GM23338 (cell line): ENCODE measurements around the gene LCN12. TPM values are rescaled to one million over a fixed set of nuclear protein-coding genes. Genes with fewer than 3 reads are reported as not detected.

ENCODE experiments used
- ATAC-seq: fragments of 200-7000 bp; cut with Tn5 transposase; 3 replicates; pipeline ENCODE4 v1.9.1; 2020
- DNase-seq: peaks from one replicate; pipeline ENCODE4 v3.0.0-alpha.2; 2015; ENCODE audit warnings: low spot score
- H2AFZ ChIP-seq: fragments of 200-600 bp; sonication (generic); 2 replicates; pipeline ENCODE4 v1.8.0; 2016; ENCODE audit warnings: antibody characterized with exemption, mild to moderate bottlenecking, moderate library complexity
- H3F3A ChIP-seq: fragments of 200-600 bp; sonication (generic); replicated peaks from 2 replicates; pipeline ENCODE4 v1.8.0; 2017; ENCODE audit warnings: antibody characterized with exemption, mixed run types, low read depth
- H3K27ac ChIP-seq: fragments of 200-600 bp; sonication (generic); 2 replicates; pipeline ENCODE4 v1.6.1; 2016; ENCODE audit warnings: low read depth
- H3K27me3 ChIP-seq: fragments of 200-600 bp; sonication (generic); 2 replicates; pipeline ENCODE4 v1.8.0; 2016; ENCODE audit warnings: mild to moderate bottlenecking, mixed run types, moderate library complexity; ENCODE audit not compliant: insufficient read depth
- H3K36me3 ChIP-seq: fragments of 200-600 bp; sonication (generic); 2 replicates; pipeline ENCODE4 v1.8.0; 2016; ENCODE audit warnings: mild to moderate bottlenecking; ENCODE audit not compliant: insufficient read depth
- H3K4me1 ChIP-seq: fragments of 200-600 bp; sonication (generic); 2 replicates; pipeline ENCODE4 v1.8.0; 2016; ENCODE audit warnings: mild to moderate bottlenecking, moderate library complexity; ENCODE audit not compliant: insufficient read depth
- H3K4me2 ChIP-seq: fragments of 200-600 bp; sonication (generic); 2 replicates; pipeline ENCODE4 v1.7.1; 2017; ENCODE audit warnings: mixed run types
- H3K4me3 ChIP-seq: fragments of 200-600 bp; sonication (generic); 2 replicates; pipeline ENCODE4 v1.6.1; 2016; ENCODE audit warnings: mixed run types
- H3K79me2 ChIP-seq: fragments of 200-600 bp; sonication (generic); replicated peaks from 2 replicates; pipeline ENCODE4 v1.8.0; 2017; ENCODE audit warnings: mild to moderate bottlenecking; ENCODE audit not compliant: insufficient read depth
- H3K9me2 ChIP-seq: fragments of 200-600 bp; sonication (generic); 2 replicates; pipeline ENCODE4 v1.8.0; 2017; ENCODE audit not compliant: insufficient read depth
- H4K20me1 ChIP-seq: fragments of 200-600 bp; sonication (generic); replicated peaks from 2 replicates; pipeline ENCODE4 v1.8.0; 2017; ENCODE audit warnings: mild to moderate bottlenecking; ENCODE audit not compliant: insufficient read depth
- H3K27ac Mint-ChIP-seq: 2 replicates; pipeline ENCODE4 v1.8.0; 2020; ENCODE audit warnings: inconsistent platforms, mild to moderate bottlenecking, moderate library complexity, mixed read lengths
- H3K27me3 Mint-ChIP-seq: 3 replicates; pipeline ENCODE4 v1.8.0; 2022; ENCODE audit warnings: low read depth, mild to moderate bottlenecking, moderate library complexity, mixed read lengths, inconsistent platforms; ENCODE audit not compliant: insufficient read depth, poor library complexity
- H3K36me3 Mint-ChIP-seq: 3 replicates; pipeline ENCODE4 v1.8.0; 2021; ENCODE audit warnings: low read depth, mild to moderate bottlenecking, inconsistent platforms, moderate library complexity, mixed read lengths
- H3K4me1 Mint-ChIP-seq: 3 replicates; pipeline ENCODE4 v1.8.0; 2020; ENCODE audit warnings: mild to moderate bottlenecking, inconsistent platforms, mixed read lengths
- H3K4me3 Mint-ChIP-seq: 3 replicates; pipeline ENCODE4 v1.8.0; 2021; ENCODE audit warnings: moderate library complexity, mild to moderate bottlenecking, inconsistent platforms, mixed read lengths
- H3K9me3 Mint-ChIP-seq: 3 replicates; pipeline ENCODE4 v1.8.0; 2020; ENCODE audit warnings: moderate library complexity, mild to moderate bottlenecking, inconsistent platforms, mixed read lengths
- CREB1 ChIP-seq: fragments of 250-450 bp; sonication (Bioruptor Pico); IDR thresholded peaks from 2 replicates; pipeline ENCODE4 v1.5.0; 2020; ENCODE audit warnings: low read depth, mild to moderate bottlenecking, moderate library complexity
- EZH2 ChIP-seq: fragments of 200-600 bp; sonication (generic); IDR thresholded peaks from one replicate; pipeline ENCODE4 v1.8.0; 2017; ENCODE audit warnings: antibody characterized with exemption, mild to moderate bottlenecking, low read depth; ENCODE audit not compliant: unreplicated experiment
- EZH2phosphoT487 ChIP-seq: fragments of 200-600 bp; sonication (generic); IDR thresholded peaks from one replicate; pipeline ENCODE4 v1.8.1; 2018; ENCODE audit warnings: antibody characterized with exemption; ENCODE audit not compliant: unreplicated experiment
- JUNB ChIP-seq: IDR thresholded peaks from one replicate; pipeline ENCODE4 v1.6.1; 2016; ENCODE audit warnings: antibody characterized with exemption; ENCODE audit not compliant: unreplicated experiment
- NANOG ChIP-seq: IDR thresholded peaks from 2 replicates; pipeline ENCODE4 v1.6.1; 2016; ENCODE audit warnings: antibody characterized with exemption, borderline replicate concordance
- POLR2AphosphoS5 ChIP-seq: IDR thresholded peaks from 2 replicates; pipeline ENCODE4 v1.6.1; 2016; ENCODE audit warnings: antibody characterized with exemption, low read depth
- STAT1 ChIP-seq: IDR thresholded peaks from one replicate; pipeline ENCODE4 v1.6.1; 2016; ENCODE audit warnings: antibody characterized with exemption; ENCODE audit not compliant: unreplicated experiment
- ZNF114 ChIP-seq: fragments of 250-450 bp; sonication (Bioruptor Pico); IDR thresholded peaks from 2 replicates; pipeline ENCODE4 v1.5.0; 2020; ENCODE audit warnings: mild to moderate bottlenecking, moderate library complexity
- ZNF331 ChIP-seq: fragments of 250-450 bp; sonication (Bioruptor Pico); IDR thresholded peaks from 2 replicates; pipeline ENCODE4 v1.5.0; 2020; ENCODE audit warnings: low read depth, mild to moderate bottlenecking, moderate library complexity
- polyA plus RNA-seq: library from polyadenylated mRNA; unstranded; fragments of >200 nt; fragmentation: Nextera tagmentation; extraction: Ambion mirVana; gene quantifications from 2 replicates; pipeline ENCODE4 v1.2.1, GENCODE V29; 2016
- total RNA-seq: library from RNA; depleted of rRNA; stranded (reverse); fragments of >200 nt; shearing (Covaris generic); gene quantifications from 2 replicates; pipeline ENCODE4 v1.2.3, GENCODE V29; 2014
- TF ChIP-seq, protein P1 (sequence below), 2 experiments: fragments of 200-600 bp in 1 of 2; sonication (generic) in 1 of 2; conservative IDR thresholded peaks; 2 replicates each; pipeline versions ENCODE4 v1.5.1 to v1.6.1; 2016 to 2017; ENCODE audit warnings: antibody characterized with exemption in 2 of 2, low read depth in 2 of 2, mild to moderate bottlenecking in 2 of 2, moderate library complexity in 1 of 2
- TF ChIP-seq, protein P2 (sequence below): IDR thresholded peaks from 2 replicates; pipeline ENCODE4 v1.6.1; 2016; ENCODE audit warnings: antibody characterized with exemption
- TF ChIP-seq, protein P3 (sequence below): IDR thresholded peaks from one replicate; pipeline ENCODE4 v1.6.1; 2018; ENCODE audit warnings: antibody characterized with exemption; ENCODE audit not compliant: unreplicated experiment
- TF ChIP-seq, protein P4 (sequence below): fragments of 250-450 bp; sonication (Bioruptor Pico); IDR thresholded peaks from 2 replicates; pipeline ENCODE4 v1.5.0; 2020; ENCODE audit warnings: mild to moderate bottlenecking, moderate library complexity

LCN12 gene
- total and polyA plus RNA-seq, 2 experiments from 2014 or later = 0.39 to 0.69 TPM

- no peak overlapping the region for H3K4me3 ChIP-seq
- 0 out of 2 replicates have a peak, but pooled peaks cover 3% of the 10 kb centered on the region for H3F3A ChIP-seq
- H3K27me3 ChIP-seq = no peaks in the 10 kb centered on the region
- no peak for ATAC-seq
- H3K79me2 ChIP-seq = 0 out of 2 replicates have a peak, but pooled peaks cover 5% of the 10 kb centered on the region
- no peaks in the 10 kb centered on the region for H3K36me3 ChIP-seq
- no peaks in the 10 kb centered on the region; the same call in 1 of the 2 replicates for H3K4me1 ChIP-seq
- no peaks in the 10 kb centered on the region for H3K9me2 ChIP-seq
- H4K20me1 ChIP-seq = peaks cover 12% of the 10 kb centered on the region
- no peak overlapping the region for H3K4me2 ChIP-seq
- H3K4me1 Mint-ChIP-seq = peaks cover 5% of the 10 kb centered on the region
- H3K27ac ChIP-seq = no peak overlapping the region
- H3K9me3 Mint-ChIP-seq = no peaks in the 10 kb centered on the region
- peaks cover 39% of the 10 kb centered on the region for H3K36me3 Mint-ChIP-seq
- no peak for DNase-seq
- no peak overlapping the region for H3K4me3 Mint-ChIP-seq
- H3K27ac Mint-ChIP-seq = no peak overlapping the region
- TF ChIP-seq EZH2 (no peak), STAT1 (no peak), NANOG (no peak), POLR2AphosphoS5 (no peak), EZH2phosphoT487 (no peak), ZNF331 (CRISPR knock-in tag) (no peak), CREB1 (no peak), ZNF114 (CRISPR knock-in tag) (no peak), JUNB (no peak)
- TF ChIP-seq, protein P1, sequence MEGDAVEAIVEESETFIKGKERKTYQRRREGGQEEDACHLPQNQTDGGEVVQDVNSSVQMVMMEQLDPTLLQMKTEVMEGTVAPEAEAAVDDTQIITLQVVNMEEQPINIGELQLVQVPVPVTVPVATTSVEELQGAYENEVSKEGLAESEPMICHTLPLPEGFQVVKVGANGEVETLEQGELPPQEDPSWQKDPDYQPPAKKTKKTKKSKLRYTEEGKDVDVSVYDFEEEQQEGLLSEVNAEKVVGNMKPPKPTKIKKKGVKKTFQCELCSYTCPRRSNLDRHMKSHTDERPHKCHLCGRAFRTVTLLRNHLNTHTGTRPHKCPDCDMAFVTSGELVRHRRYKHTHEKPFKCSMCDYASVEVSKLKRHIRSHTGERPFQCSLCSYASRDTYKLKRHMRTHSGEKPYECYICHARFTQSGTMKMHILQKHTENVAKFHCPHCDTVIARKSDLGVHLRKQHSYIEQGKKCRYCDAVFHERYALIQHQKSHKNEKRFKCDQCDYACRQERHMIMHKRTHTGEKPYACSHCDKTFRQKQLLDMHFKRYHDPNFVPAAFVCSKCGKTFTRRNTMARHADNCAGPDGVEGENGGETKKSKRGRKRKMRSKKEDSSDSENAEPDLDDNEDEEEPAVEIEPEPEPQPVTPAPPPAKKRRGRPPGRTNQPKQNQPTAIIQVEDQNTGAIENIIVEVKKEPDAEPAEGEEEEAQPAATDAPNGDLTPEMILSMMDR (conservative IDR thresholded peaks at IDR 0.05; ENCODE audit: low read depth in 2 of 2) = no peak
- TF ChIP-seq, protein P2, sequence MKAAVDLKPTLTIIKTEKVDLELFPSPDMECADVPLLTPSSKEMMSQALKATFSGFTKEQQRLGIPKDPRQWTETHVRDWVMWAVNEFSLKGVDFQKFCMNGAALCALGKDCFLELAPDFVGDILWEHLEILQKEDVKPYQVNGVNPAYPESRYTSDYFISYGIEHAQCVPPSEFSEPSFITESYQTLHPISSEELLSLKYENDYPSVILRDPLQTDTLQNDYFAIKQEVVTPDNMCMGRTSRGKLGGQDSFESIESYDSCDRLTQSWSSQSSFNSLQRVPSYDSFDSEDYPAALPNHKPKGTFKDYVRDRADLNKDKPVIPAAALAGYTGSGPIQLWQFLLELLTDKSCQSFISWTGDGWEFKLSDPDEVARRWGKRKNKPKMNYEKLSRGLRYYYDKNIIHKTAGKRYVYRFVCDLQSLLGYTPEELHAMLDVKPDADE = no peak
- TF ChIP-seq, protein P3, sequence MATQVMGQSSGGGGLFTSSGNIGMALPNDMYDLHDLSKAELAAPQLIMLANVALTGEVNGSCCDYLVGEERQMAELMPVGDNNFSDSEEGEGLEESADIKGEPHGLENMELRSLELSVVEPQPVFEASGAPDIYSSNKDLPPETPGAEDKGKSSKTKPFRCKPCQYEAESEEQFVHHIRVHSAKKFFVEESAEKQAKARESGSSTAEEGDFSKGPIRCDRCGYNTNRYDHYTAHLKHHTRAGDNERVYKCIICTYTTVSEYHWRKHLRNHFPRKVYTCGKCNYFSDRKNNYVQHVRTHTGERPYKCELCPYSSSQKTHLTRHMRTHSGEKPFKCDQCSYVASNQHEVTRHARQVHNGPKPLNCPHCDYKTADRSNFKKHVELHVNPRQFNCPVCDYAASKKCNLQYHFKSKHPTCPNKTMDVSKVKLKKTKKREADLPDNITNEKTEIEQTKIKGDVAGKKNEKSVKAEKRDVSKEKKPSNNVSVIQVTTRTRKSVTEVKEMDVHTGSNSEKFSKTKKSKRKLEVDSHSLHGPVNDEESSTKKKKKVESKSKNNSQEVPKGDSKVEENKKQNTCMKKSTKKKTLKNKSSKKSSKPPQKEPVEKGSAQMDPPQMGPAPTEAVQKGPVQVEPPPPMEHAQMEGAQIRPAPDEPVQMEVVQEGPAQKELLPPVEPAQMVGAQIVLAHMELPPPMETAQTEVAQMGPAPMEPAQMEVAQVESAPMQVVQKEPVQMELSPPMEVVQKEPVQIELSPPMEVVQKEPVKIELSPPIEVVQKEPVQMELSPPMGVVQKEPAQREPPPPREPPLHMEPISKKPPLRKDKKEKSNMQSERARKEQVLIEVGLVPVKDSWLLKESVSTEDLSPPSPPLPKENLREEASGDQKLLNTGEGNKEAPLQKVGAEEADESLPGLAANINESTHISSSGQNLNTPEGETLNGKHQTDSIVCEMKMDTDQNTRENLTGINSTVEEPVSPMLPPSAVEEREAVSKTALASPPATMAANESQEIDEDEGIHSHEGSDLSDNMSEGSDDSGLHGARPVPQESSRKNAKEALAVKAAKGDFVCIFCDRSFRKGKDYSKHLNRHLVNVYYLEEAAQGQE = no peak
- TF ChIP-seq, protein P4, sequence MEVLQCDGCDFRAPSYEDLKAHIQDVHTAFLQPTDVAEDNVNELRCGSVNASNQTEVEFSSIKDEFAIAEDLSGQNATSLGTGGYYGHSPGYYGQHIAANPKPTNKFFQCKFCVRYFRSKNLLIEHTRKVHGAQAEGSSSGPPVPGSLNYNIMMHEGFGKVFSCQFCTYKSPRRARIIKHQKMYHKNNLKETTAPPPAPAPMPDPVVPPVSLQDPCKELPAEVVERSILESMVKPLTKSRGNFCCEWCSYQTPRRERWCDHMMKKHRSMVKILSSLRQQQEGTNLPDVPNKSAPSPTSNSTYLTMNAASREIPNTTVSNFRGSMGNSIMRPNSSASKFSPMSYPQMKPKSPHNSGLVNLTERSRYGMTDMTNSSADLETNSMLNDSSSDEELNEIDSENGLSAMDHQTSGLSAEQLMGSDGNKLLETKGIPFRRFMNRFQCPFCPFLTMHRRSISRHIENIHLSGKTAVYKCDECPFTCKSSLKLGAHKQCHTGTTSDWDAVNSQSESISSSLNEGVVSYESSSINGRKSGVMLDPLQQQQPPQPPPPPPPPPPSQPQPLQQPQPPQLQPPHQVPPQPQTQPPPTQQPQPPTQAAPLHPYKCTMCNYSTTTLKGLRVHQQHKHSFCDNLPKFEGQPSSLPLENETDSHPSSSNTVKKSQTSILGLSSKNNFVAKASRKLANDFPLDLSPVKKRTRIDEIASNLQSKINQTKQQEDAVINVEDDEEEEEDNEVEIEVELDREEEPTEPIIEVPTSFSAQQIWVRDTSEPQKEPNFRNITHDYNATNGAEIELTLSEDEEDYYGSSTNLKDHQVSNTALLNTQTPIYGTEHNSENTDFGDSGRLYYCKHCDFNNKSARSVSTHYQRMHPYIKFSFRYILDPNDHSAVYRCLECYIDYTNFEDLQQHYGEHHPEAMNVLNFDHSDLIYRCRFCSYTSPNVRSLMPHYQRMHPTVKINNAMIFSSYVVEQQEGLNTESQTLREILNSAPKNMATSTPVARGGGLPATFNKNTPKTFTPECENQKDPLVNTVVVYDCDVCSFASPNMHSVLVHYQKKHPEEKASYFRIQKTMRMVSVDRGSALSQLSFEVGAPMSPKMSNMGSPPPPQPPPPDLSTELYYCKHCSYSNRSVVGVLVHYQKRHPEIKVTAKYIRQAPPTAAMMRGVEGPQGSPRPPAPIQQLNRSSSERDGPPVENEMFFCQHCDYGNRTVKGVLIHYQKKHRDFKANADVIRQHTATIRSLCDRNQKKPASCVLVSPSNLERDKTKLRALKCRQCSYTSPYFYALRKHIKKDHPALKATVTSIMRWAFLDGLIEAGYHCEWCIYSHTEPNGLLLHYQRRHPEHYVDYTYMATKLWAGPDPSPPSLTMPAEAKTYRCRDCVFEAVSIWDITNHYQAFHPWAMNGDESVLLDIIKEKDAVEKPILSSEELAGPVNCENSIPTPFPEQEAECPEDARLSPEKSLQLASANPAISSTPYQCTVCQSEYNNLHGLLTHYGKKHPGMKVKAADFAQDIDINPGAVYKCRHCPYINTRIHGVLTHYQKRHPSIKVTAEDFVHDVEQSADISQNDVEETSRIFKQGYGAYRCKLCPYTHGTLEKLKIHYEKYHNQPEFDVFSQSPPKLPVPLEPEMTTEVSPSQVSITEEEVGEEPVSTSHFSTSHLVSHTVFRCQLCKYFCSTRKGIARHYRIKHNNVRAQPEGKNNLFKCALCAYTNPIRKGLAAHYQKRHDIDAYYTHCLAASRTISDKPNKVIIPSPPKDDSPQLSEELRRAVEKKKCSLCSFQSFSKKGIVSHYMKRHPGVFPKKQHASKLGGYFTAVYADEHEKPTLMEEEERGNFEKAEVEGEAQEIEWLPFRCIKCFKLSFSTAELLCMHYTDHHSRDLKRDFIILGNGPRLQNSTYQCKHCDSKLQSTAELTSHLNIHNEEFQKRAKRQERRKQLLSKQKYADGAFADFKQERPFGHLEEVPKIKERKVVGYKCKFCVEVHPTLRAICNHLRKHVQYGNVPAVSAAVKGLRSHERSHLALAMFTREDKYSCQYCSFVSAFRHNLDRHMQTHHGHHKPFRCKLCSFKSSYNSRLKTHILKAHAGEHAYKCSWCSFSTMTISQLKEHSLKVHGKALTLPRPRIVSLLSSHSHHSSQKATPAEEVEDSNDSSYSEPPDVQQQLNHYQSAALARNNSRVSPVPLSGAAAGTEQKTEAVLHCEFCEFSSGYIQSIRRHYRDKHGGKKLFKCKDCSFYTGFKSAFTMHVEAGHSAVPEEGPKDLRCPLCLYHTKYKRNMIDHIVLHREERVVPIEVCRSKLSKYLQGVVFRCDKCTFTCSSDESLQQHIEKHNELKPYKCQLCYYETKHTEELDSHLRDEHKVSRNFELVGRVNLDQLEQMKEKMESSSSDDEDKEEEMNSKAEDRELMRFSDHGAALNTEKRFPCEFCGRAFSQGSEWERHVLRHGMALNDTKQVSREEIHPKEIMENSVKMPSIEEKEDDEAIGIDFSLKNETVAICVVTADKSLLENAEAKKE (CRISPR knock-in tag) = no peak
- H3K27me3 Mint-ChIP-seq = peaks cover 12% of the 10 kb centered on the region
- no peak overlapping the region for H2AFZ ChIP-seq
Observed at GRCh38 chr9:136940526-136941230, 11.4 kb upstream of the LCN12 start.
